Measurements from ENCODE around the gene IRF2.

The IRF2 gene

GRCh38 chr4:184359888-184360287 lies 114.5 kb downstream of the IRF2 start:
- TF ChIP-seq TOX (CRISPR knock-in tag; IDR thresholded peaks at IDR 0.05; ENCODE audit: borderline replicate concordance) (no peak), ZNF70 (CRISPR knock-in tag; IDR thresholded peaks at IDR 0.05) (no peak), ESRRG (CRISPR knock-in tag; IDR thresholded peaks at IDR 0.05) (no peak), ZC3H10 (CRISPR knock-in tag; IDR thresholded peaks at IDR 0.05) (no peak), GLIS3 (CRISPR knock-in tag; IDR thresholded peaks at IDR 0.05) (no peak), ISL1 (CRISPR knock-in tag; IDR thresholded peaks at IDR 0.05) (no peak), TSHZ2 (CRISPR knock-in tag; IDR thresholded peaks at IDR 0.05) (no peak), SNAI2 (CRISPR knock-in tag; IDR thresholded peaks at IDR 0.05) (no peak), ZNF8 (CRISPR knock-in tag; IDR thresholded peaks at IDR 0.05) (no peak), BACH2 (CRISPR knock-in tag; IDR thresholded peaks at IDR 0.05; ENCODE audit: borderline replicate concordance) (no peak), RARB (CRISPR knock-in tag; IDR thresholded peaks at IDR 0.05) (no peak), CREB5 (CRISPR knock-in tag; IDR thresholded peaks at IDR 0.05; ENCODE audit: low read depth) (no peak), OSR1 (CRISPR knock-in tag; IDR thresholded peaks at IDR 0.05) (no peak), ZFP3 (CRISPR knock-in tag; IDR thresholded peaks at IDR 0.05) (no peak), CSDC2 (CRISPR knock-in tag; IDR thresholded peaks at IDR 0.05) (no peak), PPARA (CRISPR knock-in tag; IDR thresholded peaks at IDR 0.05; ENCODE audit: borderline replicate concordance) (no peak), TCF4 (CRISPR knock-in tag; IDR thresholded peaks at IDR 0.05; ENCODE audit: borderline replicate concordance) (no peak), POU6F1 (CRISPR knock-in tag; IDR thresholded peaks at IDR 0.05; ENCODE audit: borderline replicate concordance, low read depth) (no peak), ARNTL (CRISPR knock-in tag; IDR thresholded peaks at IDR 0.05; ENCODE audit: borderline replicate concordance, low read depth) (no peak)
- ATAC-seq = no peak

GRCh38 chr4:184358521-184359232 lies 115.7 kb downstream of the IRF2 start:
- no peak for TF ChIP-seq ZNF8 (CRISPR knock-in tag; IDR thresholded peaks at IDR 0.05)
- no peak for ATAC-seq

- no peak for TF ChIP-seq ZC3H10 (CRISPR knock-in tag; IDR thresholded peaks at IDR 0.05)
- TF ChIP-seq CREB5 (CRISPR knock-in tag; IDR thresholded peaks at IDR 0.05; ENCODE audit: low read depth) = no peak
- no peak for TF ChIP-seq TCF4 (CRISPR knock-in tag; IDR thresholded peaks at IDR 0.05; ENCODE audit: borderline replicate concordance)
- no peak for TF ChIP-seq ZNF565 (CRISPR knock-in tag; conservative IDR thresholded peaks at IDR 0.05; ENCODE audit: low read depth)
- TF ChIP-seq CSDC2 (CRISPR knock-in tag; IDR thresholded peaks at IDR 0.05) = no peak
- no peak for TF ChIP-seq ZNF8 (CRISPR knock-in tag; IDR thresholded peaks at IDR 0.05)
- no peak for TF ChIP-seq RARB (CRISPR knock-in tag; IDR thresholded peaks at IDR 0.05)
- TF ChIP-seq SNAI2 (CRISPR knock-in tag; IDR thresholded peaks at IDR 0.05) = no peak
- TF ChIP-seq ARNTL (CRISPR knock-in tag; IDR thresholded peaks at IDR 0.05; ENCODE audit: borderline replicate concordance, low read depth) = no peak
- TF ChIP-seq GLIS3 (CRISPR knock-in tag; IDR thresholded peaks at IDR 0.05) = no peak
- TF ChIP-seq PATZ1 (CRISPR knock-in tag; IDR thresholded peaks at IDR 0.05; ENCODE audit: borderline replicate concordance) = no peak
- no peak for TF ChIP-seq BACH2 (CRISPR knock-in tag; IDR thresholded peaks at IDR 0.05; ENCODE audit: borderline replicate concordance)
- no peak for TF ChIP-seq PPARA (CRISPR knock-in tag; IDR thresholded peaks at IDR 0.05; ENCODE audit: borderline replicate concordance)
- TF ChIP-seq ISL1 (CRISPR knock-in tag; IDR thresholded peaks at IDR 0.05) = no peak
- TF ChIP-seq TSHZ2 (CRISPR knock-in tag; IDR thresholded peaks at IDR 0.05) = no peak
- TF ChIP-seq ZNF70 (CRISPR knock-in tag; IDR thresholded peaks at IDR 0.05) = no peak
- TF ChIP-seq ZFP30 (CRISPR knock-in tag; IDR thresholded peaks at IDR 0.05) = no peak
- ATAC-seq = no peak
These were observed 116.6 kb downstream of the IRF2 start for GRCh38 chr4:184357772-184358171.
